ENCODE results near the gene PIPOX. TPM values are rescaled to one million over a fixed set of nuclear protein-coding genes. Genes with fewer than 3 reads are reported as not detected.

Gene PIPOX
- total and polyA plus RNA-seq, 2 of the 8 experiments (the other 6 are each of a cell fraction or from before 2014, with no cell fraction given): 57.2 to 99.6 TPM

DNA sequence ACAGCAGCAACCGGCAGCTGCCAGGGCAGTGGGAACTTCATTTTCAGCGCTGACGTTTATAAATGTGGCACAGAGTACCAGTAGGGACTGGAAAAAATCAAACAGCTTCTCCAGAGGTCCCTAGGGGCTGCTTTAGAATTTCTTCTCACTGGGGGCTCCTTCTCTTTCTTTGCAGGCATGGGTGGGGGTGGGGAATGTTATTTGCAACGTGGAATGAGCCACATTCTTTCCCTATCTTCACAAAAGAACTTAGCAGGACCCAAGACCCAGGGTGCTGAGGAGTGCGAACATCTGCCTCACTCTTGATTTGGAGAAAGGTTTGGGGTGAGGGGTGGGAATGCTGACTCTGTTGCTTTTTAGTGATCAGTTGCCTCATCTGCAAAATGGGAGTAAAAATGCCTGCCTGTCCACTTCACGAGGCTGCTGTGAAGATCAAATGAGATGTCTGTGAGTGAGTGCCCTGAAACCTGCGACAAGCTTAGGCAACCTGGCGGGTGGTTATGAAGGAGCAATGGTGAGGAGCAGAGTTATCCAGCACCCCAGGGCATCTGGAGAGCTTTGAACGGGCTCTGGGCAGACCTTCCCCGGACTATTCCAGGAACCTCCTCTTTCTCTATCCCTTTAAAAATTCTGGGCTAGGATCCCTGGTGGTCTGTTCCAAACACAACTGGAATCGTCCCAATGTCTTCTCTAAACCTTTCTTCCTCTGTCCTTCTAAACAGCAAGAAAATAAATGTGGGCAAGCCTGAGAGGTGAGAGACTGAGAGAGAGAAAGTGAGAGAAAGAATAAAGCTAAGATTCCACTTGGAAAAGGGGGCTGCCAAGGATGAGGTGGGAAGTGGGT lies 10.7 kb upstream of the PIPOX start (continued):
- peak; percentile 3 for TF ChIP-seq NANOG (IDR thresholded peaks at IDR 0.05; ENCODE audit: insufficient read depth, low read depth, low read length, poor library complexity, severe bottlenecking)
- 0 out of 2 replicates have a peak, but pooled peaks have one; percentile 25 for TF ChIP-seq GABPA (IDR thresholded peaks at IDR 0.05; ENCODE audit: borderline replicate concordance, insufficient read depth, low read length)
- no peak for TF ChIP-seq SP2 (IDR thresholded peaks at IDR 0.05; ENCODE audit: low read length)
- TF ChIP-seq RAD21 (IDR thresholded peaks at IDR 0.05 in 1 of 2, conservative IDR thresholded peaks at IDR 0.05 in 1 of 2; ENCODE audit: low read depth in 2 of 2, low read length in 2 of 2): peak in 1 of 2 experiments; percentile 13; a peak in 1 of 4 replicates
- TF ChIP-seq CBX5 (IDR thresholded peaks at IDR 0.05; ENCODE audit: low read depth, low read length): no peak
- TF ChIP-seq SP1 (IDR thresholded peaks at IDR 0.05; ENCODE audit: low read depth, low read length): peak; percentile 90
- TF ChIP-seq CTBP2 (IDR thresholded peaks at IDR 0.05; ENCODE audit: borderline replicate concordance, insufficient read depth, insufficient read length, low read length): no peak
- peak; percentile 15; the same call in 1 of the 2 replicates for TF ChIP-seq POU5F1 (IDR thresholded peaks at IDR 0.05; ENCODE audit: low read depth, low read length)
- 0 out of 2 replicates have a peak, but pooled peaks have one; percentile 2 for TF ChIP-seq CEBPB (IDR thresholded peaks at IDR 0.05; ENCODE audit: low read depth, low read length)
- TF ChIP-seq EP300 (IDR thresholded peaks at IDR 0.05; ENCODE audit: borderline replicate concordance in 1 of 2, low read depth in 2 of 2, low read length in 2 of 2): peak in 1 of 2 experiments; percentile 87; a peak in 1 of 3 replicates
- peak; percentile 89 for TF ChIP-seq TEAD4 (IDR thresholded peaks at IDR 0.05; ENCODE audit: low read depth, low read length)
- peak; percentile 58; the same call in 1 of the 2 replicates for TF ChIP-seq CHD2 (IDR thresholded peaks at IDR 0.05; ENCODE audit: low read length)
